HS-27A (cell line): ENCODE results near the gene GSPT1.
A peak's percentile ranks its signal among the peaks of the same experiment; 100 is the strongest.
"Not testable (repeated sequence)": the region's sequence is repeated elsewhere in the genome, so short reads cannot be mapped to it uniquely, and the experiment has no call there.

Source experiments
- DNase-seq: peaks from one replicate; pipeline ENCODE4 v3.0.0-alpha.2; 2012; ENCODE audit warnings: low read depth, missing footprints

The GSPT1 gene

DNA sequence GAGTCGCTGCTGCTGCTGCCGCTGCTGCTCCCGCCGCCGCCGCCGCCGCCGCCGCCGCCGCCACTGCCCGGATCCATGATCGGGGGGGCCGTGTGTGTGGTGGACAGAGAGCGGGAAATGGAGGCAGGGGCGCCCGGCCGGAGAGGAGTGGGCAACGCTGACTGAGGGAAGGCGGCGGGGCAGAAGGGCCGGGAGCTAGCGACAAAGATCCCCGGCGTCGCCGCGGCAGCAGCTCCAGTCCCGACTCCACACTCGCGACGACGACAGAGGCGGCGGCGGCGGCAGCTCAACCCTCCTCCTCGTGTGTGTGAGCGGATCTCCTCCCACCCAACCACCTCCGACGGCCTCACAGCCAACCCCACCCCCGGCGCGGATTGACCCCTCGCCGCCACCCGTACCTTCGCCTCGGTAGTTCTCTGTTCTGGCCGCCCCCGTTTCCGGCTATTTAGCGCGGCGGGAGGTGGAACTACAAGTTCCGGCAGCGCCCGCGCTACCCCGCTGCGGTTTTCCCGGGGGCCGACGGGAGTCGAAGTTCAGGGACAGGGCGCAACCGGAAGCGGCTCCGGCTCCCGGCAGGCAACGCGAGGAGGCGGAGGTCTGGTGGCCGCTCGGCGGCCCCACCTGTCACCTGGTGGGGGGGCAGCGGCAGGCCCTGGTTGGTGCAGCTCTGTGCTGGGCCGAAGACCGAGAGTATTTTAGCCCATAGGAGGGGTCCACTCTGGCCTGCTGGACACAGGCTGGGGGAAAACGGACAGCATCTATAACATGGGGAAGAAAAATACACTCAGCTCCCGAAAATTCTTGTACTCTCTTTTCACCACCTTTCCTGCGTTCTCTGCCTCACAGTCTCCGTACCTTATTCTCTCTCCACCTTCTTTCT is at the start of gene GSPT1:
Gene GSPT1 (minus strand): TSS at position 313 of the 880 bp plus-strand sequence. CDS start 236 bp downstream, at position 77.
- peak; percentile 93 for DNase-seq

- no peak for DNase-seq
Measured at GRCh38 chr16:11964761-11965551, 49.2 kb upstream of the GSPT1 start, which contains the start of gene TNFRSF17. Gene TNFRSF17, plus strand, starts transcription at chr16:11965210. Its CDS starts 115 bp downstream, at chr16:11965325.

GRCh38 chr16:11963706-11964105 is 48.0 kb upstream of the GSPT1 start:
- DNase-seq, result no peak

DNA sequence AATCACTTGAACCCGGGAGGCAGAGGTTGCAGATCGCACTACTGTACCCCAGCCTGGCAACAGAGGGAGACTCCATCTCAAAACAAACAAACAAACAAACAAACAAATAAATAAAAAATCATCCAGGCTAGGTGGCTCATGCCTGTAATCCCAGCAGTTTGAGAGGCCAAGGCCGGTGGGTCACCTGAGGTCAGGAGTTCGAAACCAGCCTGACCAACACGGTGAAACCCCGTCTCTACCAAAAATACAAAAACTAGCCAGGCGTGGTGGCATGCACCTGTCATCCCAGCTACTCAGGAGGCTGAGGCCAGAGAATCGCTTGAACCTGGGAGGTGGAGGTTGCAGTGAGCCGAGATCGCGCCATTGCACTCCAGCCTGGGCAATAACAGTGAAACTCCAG is 47.2 kb upstream of the GSPT1 start:
- not testable (repeated sequence) for DNase-seq

DNA sequence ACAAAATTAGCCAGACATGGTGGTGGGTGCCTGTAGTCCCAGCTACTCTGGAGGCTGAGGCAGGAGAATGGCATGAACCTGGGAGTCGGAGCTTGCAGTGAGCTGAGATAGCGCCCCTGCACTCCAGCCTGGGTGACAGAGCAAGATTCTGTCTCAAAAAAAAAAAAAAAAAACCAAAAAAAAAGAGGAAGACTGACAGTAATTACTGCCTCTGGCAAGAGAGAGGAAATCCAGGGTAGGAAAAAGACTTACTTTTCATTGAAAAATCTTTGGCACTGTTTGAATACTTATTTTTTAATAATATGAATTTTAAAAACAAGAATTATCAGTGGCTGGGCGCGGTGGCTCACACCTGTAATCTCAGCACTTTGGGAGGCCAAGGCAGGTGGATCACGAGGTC is 46.7 kb upstream of the GSPT1 start:
- not testable (repeated sequence) for DNase-seq

DNA sequence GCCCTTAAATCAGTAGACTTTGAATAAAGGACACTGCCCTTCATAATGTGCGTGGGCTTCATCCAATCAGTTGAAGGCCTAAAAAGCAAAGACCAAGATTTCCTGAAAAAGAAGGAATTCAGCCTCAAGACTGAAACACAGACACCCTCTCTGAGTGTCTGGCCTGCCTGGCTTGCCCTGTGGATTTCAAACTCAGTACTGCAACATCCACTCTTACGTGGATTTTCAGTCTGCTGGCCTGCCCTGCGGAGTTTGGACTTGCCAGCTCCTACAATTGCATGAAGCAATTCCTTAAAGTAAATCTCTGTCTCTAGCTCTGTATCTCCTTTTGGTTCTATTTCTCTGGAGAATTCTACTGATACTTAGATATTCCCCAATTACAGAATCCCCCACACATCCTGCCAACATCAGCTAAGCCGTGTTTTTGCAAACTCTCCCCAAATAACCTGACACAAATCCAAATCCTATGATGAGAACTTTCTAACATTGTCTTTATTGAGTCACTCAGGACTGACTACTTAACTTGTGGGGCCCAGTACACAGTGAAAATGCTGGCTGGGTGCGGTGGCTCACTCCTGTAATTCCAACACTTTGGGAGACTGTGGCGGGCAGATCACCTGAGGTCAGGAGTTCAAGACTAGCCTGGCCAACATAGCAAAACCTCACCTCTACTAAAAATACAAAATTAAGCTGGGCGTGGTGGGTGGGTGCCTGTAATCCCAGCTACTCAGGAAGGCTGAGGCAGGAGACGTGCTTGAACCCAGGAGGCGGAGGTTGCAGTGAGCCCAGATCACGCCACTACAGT is 42.0 kb upstream of the GSPT1 start:
- no peak for DNase-seq

GRCh38 chr16:11956558-11956957 is 40.8 kb upstream of the GSPT1 start:
- DNase-seq, result no peak

DNA sequence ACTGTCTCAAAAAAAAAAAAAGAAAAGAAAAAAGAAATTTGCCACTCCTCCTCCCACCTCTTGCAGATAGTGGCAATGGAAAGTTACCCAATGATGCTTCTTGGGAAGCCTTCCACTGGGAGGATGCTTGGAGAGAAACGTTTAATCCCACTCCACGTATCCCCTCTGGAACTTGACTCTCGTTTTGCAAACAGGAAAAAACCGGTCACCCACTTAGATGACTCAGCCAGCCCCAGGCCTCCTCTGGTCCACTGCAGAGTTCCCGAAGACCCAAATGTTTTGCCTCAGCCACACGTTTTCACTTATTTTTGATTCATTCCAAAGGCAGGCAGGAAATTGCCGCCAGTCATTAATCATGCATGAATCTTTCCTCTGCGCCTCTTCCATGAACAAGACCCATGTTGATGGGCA is 40.0 kb upstream of the GSPT1 start:
- peak; percentile 66 for DNase-seq

DNA sequence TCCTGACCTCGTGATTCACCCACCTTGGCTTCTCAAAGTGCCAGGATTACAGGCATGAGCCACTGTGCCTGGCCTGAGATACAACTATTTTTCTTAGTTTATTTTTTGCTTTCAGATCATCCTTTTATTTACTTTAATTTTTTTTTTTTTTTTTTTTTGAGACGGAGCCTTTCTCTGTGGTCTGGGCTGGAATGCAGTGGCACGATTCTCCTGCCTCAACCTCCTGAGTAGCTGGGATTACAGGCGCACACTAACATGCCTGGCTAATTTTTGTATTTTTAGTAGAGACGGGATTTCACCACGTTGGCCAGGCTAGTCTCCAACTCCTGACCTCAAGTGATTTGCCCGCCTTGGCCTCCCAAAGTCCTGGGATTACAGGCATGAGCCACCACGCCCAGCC is 37.8 kb upstream of the GSPT1 start:
- DNase-seq, result not testable (repeated sequence)

DNA sequence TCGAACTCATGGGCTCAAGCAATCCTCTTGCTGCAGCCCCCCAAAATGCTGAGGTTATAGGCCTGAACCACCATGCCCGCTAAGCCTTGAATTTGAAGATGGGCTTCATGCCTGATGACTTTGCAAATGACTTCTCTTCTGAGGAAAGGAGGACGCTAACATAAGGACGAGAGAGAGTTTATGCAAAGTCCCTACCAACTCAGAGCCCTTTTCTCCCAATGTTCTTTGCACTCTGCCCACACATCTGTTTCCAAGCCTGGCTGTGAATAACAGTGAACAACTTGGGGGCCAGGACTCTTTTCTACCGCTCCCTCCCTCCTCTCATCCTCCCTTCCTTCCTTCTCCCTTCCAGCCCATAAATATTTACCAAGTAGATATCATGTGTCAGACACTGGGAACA is 34.6 kb upstream of the GSPT1 start:
- DNase-seq, result no peak

DNA sequence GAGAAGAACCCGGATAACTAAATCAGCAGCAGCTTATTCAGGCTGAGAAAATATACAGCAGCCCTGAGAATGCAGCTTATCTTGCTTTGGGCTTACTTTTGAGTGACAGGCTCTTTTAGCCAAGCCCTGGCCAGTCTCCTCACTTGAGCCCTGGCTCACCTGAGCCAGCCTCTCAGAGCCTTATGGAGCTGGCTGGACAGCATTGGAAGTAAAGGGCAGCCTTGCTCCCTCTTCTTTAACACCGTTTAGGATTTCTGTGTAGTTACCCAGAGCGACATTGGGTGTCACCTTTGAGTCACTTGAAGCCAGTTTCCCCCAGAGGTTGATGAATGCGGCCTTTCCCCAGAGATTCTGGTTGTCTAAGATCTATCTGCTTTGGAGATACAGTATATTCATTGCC is 33.8 kb upstream of the GSPT1 start:
- no peak for DNase-seq

DNA sequence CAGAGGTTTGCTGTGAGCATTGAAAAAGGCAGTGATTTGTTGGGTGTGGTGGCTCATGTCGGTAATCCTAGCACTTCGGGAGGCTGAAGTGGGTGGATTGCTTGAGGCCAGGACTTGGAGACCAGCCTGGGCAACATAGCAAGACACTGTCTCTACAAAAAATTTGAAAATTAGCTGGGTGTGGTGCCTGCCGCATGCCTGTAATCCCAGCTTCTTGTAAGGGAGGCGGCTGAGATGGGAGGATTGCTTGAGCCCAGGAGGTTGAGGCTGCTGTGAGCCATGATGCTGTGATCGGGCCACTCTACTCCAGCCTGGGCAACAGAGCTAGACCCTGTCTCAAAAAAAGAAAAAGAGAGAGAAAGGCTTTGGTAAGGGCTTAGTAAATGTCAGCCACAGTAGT is 33.1 kb upstream of the GSPT1 start:
- DNase-seq, result no peak

- DNase-seq, result no peak
Measured at GRCh38 chr16:11946433-11946832, 30.7 kb upstream of the GSPT1 start.

DNA sequence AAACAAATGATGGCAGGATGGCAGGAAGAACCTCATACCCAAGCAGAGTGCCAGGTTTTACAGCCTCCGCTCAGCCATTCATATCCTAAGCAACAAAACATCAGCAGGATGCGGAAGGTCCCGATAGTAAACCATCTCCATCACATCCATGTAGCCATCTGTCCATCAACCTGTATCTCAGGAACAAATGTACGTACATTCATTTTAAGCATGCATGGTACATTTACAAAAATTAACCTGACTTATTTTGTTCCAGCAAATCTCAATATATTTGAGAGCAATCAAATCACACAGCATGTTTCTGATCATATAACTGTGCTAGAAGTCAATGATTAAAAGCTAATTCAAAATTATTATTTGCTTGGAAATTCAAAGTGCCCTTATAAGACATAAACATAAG is 26.2 kb upstream of the GSPT1 start, which contains the start of gene NPIPB2:
Gene NPIPB2 (minus strand): TSS at position 101 of the 400 bp plus-strand sequence. CDS start 0 bp downstream, at position 101.
- not testable (repeated sequence) for DNase-seq

DNA sequence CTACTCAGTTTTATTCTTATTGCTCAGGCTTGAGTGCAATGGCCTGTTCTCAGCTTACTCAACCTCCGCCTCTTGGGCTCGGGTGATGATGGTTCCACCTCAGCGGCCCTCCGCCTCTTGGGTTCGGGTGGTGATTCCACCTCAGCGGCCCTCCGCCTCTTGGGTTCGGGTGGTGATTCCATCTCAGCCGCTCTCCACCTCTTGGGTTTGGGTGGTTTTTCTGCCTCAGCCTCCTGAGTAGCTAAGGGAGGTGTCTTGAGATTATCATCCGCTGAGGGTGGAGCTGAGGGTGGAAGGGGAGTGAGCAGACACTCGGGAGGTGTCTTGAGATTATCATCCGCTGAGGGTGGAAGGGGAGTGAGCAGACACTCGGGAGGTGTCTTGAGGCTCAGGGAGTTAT is 11.6 kb upstream of the GSPT1 start:
- not testable (repeated sequence) for DNase-seq

GRCh38 chr16:11924046-11924445 is 8.3 kb upstream of the GSPT1 start:
- not testable (repeated sequence) for DNase-seq

- peak; percentile 30 for DNase-seq
Measured at GRCh38 chr16:11916524-11917285, 949 bp upstream of the GSPT1 start.

DNA sequence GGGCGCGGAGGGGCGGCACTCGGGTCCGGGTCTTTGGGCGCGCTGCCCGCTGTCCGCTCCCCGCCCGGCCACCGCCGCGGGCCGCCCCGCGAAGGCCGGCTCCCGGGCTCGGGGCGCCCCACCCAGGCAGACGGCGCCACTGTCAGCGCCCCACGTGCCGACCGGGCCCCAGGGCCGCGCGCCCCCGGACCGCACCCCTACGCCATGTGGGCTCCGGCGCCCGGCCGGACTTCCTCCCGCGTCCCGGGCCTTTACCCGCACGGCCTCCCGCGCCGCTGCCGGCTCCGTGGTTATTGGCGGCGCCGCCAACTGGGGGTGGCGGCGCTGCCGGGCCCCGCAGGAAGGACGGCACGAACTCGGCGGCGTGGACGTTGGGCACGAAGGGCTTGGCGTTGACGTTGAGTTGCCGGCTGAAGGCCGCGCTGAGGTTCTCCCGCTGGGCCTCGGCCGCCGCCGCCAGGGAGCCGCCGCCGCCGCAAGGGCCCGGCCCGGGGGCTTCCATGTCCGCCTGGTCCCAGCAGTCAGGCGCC is 577 bp downstream of the GSPT1 start:
- DNase-seq, result no peak

GRCh38 chr16:11914210-11915113 is 1.3 kb downstream of the GSPT1 start:
- DNase-seq, result no peak
